Purkinje cell (primary cell): ENCODE measurements around the gene CHST11. TPM values are rescaled to one million over a fixed set of nuclear protein-coding genes. Genes with fewer than 3 reads are reported as not detected.

Experiments
- polyA plus RNA-seq: library from polyadenylated mRNA; unstranded; fragments of >200 nt; fragmentation: Nextera tagmentation; gene quantifications from 2 replicates; pipeline ENCODE4 v1.2.1, GENCODE V29; 2014

CHST11 gene
- 7.2 and 10.2 TPM in 2 replicates for polyA plus RNA-seq

GRCh38 chr12:104456417-104456949 is at the start of gene CHST11:
CHST11 (plus strand) TSS chr12:104456948.

Other genes with a start within 250 kb of the CHST11 start
- 70.5 and 81.6 TPM in 2 replicates for gene TXNRD1, start 241.2 kb upstream of the CHST11 start, polyA plus RNA-seq
- 3.8 and 6.9 TPM in 2 replicates for gene EID3, start 153.2 kb upstream of the CHST11 start, polyA plus RNA-seq